Left renal cortex interstitium (tissue), 4 donors: ENCODE measurements around the gene CEP250. TPM values are rescaled to one million over a fixed set of nuclear protein-coding genes. Genes with fewer than 3 reads are reported as not detected.
A peak's percentile ranks its signal among the peaks of the same experiment; 100 is the strongest.
"Not testable (repeated sequence)": the region's sequence is repeated elsewhere in the genome, so short reads cannot be mapped to it uniquely, and the experiment has no call there.

Experiments
- DNase-seq, 4 donors: peaks; one replicate each; pipeline ENCODE4 v3.0.0-alpha.2; 2013; ENCODE audit warnings: low read depth in 4 of 4, low spot score in 2 of 4, missing footprints in 1 of 4
- polyA plus RNA-seq, 4 donors: library from polyadenylated mRNA; unstranded; fragments of 120-200 nt; gene quantifications; one replicate each; pipeline ENCODE4 v1.2.1, GENCODE V29; 2013; ENCODE audit not compliant: insufficient read length in 4 of 4

Gene CEP250
- 10 to 100 TPM; 41.2 to 73.1 (median 52.1) TPM for polyA plus RNA-seq

DNA sequence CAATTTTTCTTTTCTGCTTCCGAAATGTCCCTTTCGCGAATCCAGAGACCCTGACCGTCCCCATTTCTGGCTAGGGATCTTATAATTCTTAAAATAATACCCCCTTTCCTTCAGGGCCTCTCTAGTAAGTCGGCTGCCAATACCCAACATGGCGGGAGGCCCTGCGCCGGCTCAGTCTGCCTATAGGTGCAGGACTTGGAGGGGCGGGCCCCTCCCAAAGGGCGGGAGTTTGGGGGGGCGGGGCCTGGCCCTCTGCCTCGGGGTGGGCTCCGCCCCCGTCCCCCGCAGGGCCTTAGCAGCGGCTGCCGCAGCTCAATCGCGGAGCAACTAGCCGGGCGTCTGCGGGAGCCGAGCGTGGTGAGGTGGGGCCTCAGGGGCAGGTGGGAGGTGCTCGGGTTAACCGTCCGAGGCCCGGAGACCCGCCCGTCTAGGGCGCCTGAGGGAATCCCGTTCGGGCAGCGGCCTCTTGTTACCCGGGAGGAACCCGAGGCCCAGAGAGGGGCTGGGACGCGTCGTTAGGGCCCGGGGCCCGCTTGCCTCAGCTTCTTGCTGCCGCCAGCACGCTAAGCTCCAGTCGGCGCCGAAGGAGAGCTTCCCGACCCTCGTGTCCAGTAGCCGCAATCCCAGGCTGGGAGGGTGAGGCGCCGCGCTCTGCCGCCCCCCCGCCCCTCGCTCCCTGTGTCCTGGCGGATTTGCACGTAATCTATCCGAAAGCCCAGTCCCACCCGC lies at the start of gene CEP250:
Gene CEP250 (plus strand): TSS at position 718 of the 729 bp plus-strand sequence. CDS start 6,770 bp downstream, outside the sequence.
- DNase-seq = peak; percentile 92 to 99 (median 94)

GRCh38 chr20:35405775-35406174 lies 49.6 kb upstream of the CEP250 start:
- DNase-seq = no peak

DNA sequence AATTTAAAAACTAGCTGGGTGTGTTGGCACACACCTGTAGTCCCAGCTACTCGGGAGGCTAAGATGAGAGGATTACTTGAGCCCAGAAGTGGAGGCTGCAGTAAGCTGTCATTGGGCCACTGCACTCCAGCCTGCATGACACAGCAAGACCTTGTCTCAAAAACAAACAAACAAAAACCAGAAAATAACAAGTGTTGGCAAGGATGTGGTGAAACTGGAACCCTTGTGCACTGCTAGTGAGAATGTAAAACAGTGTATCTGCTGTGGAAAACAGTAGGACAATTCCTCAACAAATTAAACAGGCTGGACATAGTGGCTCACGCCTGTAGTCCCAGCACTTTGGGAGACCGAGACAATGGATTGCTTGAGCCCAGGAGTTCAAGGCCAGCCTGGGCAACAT lies 47.1 kb upstream of the CEP250 start:
- no peak for DNase-seq

DNA sequence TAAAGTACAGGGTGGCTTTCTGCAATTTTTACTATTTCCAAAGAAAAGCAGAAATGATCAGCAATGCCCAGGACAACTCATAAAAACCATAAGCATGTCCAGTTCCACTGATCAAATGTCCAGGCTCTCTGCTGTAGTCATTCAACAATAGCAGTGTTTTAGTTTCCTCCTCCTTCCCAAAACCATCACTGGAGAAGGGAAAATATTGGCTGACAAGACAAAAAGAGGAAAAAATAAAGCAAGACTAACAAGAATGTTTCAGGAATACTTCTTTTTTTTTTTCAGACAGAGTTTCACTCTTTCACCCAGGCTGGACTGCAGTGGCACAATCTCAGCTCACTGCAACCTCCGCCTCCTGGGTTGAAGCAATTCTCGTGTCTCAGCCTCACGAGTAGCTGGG lies 45.9 kb upstream of the CEP250 start:
- DNase-seq = no peak

DNA sequence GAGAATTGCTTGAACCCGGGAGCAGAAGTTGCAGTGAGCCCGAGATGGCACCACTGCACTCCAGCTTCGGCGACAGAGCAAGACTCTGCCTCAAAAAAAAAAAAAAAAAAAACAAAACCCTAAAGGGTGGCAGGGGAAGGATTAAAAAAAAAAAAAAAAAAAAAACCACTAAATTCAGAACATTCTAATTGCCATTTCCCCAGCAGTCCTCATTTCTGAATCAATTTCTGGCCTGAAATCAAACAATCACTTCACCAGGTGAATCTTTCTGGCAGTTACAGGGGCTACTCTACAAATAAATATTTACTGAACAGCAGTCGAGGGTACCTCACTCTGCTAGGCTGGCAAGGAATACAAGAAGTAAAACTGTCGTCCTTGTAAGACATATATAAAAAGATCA lies 44.8 kb upstream of the CEP250 start:
- no peak for DNase-seq

GRCh38 chr20:35421322-35421721 lies 34.1 kb upstream of the CEP250 start:
- no peak for DNase-seq

DNA sequence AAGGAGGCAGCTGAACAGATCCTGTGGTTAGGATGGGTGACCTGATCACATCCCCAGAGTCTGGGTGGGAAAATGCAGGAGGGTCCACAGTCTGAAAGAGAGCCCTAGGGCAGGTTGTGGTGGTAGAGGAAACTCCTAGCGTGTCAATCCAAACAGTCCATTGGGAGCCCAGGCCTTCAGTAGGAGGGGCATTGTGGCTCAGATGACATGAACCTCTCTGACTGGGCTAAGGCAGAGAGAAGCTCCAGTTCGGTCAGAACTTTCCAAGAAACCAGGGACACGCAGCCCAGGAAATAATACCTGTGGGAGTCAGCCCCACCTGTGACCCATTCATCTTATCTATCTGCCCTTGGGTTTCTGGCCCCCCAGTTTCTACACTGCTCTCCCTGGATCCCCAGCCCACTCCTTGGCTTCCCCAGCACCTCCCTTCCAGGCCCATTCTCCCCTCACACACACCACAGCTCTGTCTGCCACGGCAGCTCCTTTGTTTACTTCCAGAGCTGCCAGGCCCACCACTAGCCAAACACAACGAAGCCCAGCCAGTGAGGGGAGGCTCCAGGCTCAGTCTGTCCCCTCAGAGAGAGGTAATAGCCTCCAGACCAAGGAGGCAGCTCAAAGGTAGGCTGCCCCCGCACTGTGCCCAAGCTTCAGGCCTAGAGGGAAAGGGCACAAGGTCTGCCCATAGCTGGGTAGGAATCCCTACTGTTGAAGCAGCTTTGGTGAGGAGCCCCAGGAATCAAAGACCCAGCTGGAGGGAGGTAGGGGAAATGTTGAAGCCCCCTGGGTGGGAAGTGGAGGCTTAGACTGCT lies 23.6 kb upstream of the CEP250 start:
- DNase-seq = no peak

- DNase-seq = no peak
These were observed 23.0 kb upstream of the CEP250 start for GRCh38 chr20:35432430-35432735.

DNA sequence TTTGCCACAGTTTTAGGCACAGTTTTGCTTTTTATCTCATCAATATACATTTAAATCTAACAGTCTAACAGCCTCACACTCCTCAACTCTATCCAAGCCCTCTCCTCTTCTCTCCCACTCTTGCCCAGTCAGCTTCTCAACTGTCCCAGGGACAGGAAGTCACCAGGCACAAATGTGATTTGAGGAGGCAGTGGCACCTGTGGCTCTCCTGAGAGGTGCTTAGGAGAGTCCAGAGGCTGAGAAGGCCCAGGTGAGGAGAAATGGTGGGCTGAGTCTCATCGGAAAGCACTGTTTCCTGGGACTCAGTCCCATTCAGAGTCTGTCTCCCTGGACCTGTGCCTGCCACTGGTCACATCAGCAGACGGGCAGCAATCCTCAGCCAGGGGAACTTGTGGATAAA lies 22.1 kb upstream of the CEP250 start:
- no peak for DNase-seq

GRCh38 chr20:35434085-35435005 lies 21.1 kb upstream of the CEP250 start:
- no peak for DNase-seq

DNA sequence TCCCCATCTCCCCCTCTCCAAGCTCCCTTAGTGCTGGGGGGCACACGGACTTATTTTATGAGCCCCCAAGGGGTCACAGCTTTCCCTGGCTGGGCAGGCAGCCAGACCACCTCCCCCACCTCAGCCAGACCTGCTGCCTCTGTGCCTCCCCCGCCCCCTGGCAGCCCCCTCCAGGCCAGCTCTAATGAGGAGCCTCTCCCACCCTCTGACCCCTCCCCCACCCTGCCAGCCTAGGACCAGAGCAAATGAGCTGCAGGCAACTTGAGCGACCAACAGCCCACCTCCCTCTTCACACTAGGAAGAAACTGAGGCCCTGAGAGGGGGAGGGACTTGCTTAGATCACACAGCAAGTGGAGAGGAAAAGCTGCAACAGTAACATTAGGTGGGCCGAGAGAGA lies 19.2 kb upstream of the CEP250 start:
- no peak for DNase-seq

- no peak for DNase-seq
These were observed 17.8 kb upstream of the CEP250 start for GRCh38 chr20:35437599-35437998.

DNA sequence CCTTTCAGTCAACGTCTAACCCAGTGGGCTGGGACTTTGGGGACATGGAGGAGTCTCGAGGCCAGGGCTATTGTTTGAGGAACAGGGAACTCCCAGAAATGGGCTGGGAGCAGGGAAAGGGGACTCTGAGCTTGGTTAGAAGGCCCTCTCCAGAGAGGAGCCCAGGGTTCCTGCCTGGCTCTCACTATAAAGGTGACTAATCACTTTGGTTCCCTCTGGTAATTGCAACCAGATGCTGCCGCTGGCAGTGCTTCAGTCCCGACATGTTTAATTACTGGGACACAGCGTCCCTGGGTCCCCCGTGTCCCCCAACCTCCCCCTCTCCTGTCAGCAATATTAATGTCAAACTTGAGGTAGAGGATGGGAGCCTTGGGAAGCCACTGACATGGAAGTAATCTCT lies 12.4 kb upstream of the CEP250 start:
- DNase-seq = no peak

- DNase-seq = no peak
These were observed 11.2 kb upstream of the CEP250 start for GRCh38 chr20:35444226-35444625.

DNA sequence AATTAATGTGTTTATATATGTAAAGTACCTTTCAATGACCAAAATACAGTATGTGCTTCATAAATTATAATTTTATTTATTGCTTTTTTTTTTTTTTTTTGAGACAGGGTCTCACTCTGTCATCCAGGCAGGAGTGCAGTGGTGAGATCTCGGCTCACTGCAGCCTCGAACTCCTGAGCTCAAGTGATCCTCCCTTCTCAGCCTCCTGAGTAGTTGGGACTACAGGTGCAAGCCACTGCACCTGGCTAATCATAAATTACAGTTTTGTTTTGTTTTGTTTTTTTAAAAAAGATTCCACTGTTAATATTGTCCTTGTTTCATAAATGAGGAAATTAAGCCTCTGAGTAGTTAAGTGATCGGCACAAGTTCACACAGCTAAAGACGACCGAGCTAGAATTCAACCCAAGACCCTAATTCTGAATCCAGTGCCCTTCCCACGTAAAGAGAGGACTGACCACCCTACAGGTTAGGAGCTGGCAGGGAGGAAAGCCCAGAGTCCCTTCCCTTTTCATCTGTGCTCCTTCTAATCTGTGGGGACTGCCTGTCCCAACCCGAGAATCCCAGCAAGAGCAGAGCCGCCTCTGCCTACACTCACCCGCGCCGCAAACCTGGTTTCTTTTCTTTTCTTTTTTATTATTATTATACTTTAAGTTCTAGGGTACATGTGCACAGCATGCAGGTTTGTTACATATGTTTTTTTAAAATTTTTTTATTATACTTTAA lies 8.9 kb upstream of the CEP250 start:
- DNase-seq = no peak

DNA sequence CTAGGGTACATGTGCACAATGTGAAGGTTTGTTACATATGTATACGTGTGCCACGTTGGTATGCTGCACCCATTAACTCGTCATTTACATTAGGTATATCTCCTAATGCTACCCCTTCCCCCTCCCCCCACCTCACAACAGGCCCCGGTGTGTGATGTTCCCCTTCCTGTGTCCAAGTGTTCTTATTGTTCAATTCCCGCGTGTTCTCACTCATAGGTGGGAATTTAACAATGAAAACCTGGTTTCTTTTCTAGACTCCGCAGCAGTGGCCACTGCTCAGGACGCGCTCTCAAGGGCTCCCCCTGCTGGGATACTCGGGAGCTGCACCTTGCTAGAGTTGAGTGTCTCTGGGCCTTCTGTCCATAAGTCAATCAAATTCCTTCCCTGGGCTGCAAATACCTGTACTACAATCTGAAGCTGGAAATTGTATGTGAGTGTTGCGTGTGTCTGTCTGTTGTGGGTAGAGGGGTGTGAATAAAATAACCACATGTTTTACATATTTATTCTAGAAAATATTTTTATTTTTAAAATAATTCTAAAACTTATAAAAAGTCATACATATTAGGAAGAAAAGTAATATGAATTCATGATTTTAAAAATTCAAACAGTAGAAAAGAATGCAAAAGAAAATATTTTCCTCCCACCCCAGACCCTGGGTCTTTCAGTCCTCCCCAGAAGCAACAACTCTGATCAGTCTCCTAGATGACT lies 8.2 kb upstream of the CEP250 start:
- DNase-seq = peak in 3 of 4 donors; percentile 53 to 78 (median 54)

DNA sequence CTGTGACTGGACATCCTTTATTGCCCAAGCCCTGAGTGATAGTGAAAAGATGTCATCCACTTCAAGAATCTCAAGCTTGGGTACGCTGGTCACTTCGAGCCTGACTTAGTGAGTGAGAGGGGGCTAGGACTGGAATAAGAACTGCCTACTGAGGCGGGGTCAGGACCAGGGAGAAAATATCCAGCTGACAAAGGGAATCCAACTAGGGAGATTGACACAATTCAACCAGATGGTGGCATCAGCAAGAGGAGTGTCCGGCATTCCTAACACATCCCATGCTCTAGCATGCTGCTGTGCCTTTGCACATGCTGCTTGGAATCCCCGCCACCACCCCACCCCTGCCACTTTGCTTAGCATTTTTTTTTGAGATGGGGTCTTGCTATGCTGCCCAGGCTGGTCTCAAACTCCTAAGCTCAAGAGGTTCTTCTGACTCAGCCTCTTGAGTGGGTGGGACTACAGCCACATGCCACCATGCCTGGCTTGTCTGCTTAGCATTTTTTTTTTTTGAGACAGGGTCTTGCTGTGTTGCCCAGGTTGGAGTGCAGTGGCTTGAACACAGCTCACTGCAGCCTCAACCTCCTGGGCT lies 6.5 kb upstream of the CEP250 start:
- no peak for DNase-seq

- not testable (repeated sequence) for DNase-seq
These were observed 5.5 kb upstream of the CEP250 start for GRCh38 chr20:35449855-35450254.

- no peak for DNase-seq
These were observed 4.1 kb upstream of the CEP250 start for GRCh38 chr20:35451295-35451694.
